ENCODE data around the gene RIC1. TPM values are rescaled to one million over a fixed set of nuclear protein-coding genes. Genes with fewer than 3 reads are reported as not detected.

RIC1 gene
- polyA plus RNA-seq, 1 donor, result 37.7 TPM

Other genes with a start within 250 kb of the RIC1 start
- 33.4 TPM for gene PLGRKT, start 191.2 kb upstream of the RIC1 start, polyA plus RNA-seq (ENCODE audit: insufficient read length)
- gene CD274, start 178.6 kb upstream of the RIC1 start, polyA plus RNA-seq (ENCODE audit: insufficient read length), result 1.2 TPM
- gene PDCD1LG2, start 118.6 kb upstream of the RIC1 start, polyA plus RNA-seq (ENCODE audit: insufficient read length), result 0.13 TPM
- 54.0 TPM for gene ERMP1, start 204.0 kb downstream of the RIC1 start, polyA plus RNA-seq (ENCODE audit: insufficient read length)